H1 (cell line): ENCODE measurements around the gene PCDH9.

Experiments
- CREB1 ChIP-seq: IDR thresholded peaks from 2 replicates; pipeline ENCODE4 v1.6.1; 2012; ENCODE audit warnings: inconsistent platforms
- EZH2 ChIP-seq: fragments of 200-600 bp; sonication (generic); IDR thresholded peaks from 2 replicates; pipeline ENCODE4 v1.7.1; 2012; ENCODE audit warnings: low read depth, mild to moderate bottlenecking, moderate library complexity, low read length, inconsistent platforms; ENCODE audit not compliant: severe bottlenecking
- JUN ChIP-seq: IDR thresholded peaks from 2 replicates; pipeline ENCODE4 v1.6.1; 2011; ENCODE audit warnings: low read depth, mild to moderate bottlenecking, improper control_type of control experiment, low read length
- POLR2A ChIP-seq, 2 experiments: IDR thresholded peaks; 1 replicate in 1 of 2; 2 replicates in 1 of 2; pipeline ENCODE4 v1.6.1; 2011; ENCODE audit warnings: low read depth in 2 of 2, low read length in 2 of 2, mild to moderate bottlenecking in 2 of 2; ENCODE audit errors: control extremely low read depth in 1 of 2
- TAF1 ChIP-seq: IDR thresholded peaks from 2 replicates; pipeline ENCODE4 v1.6.1; 2011; ENCODE audit warnings: mild to moderate bottlenecking, low read depth, low read length
- TCF12 ChIP-seq: IDR thresholded peaks from 2 replicates; pipeline ENCODE4 v1.6.1; 2011; ENCODE audit warnings: low read depth, mild to moderate bottlenecking, low read length
- TF ChIP-seq, protein P1 (sequence below), 3 experiments: IDR thresholded peaks; 1 replicate in 2 of 3; 2 replicates in 1 of 3; pipeline versions ENCODE4 v1.5.1 to v1.6.1; 2011; ENCODE audit warnings: low read length in 3 of 3, mild to moderate bottlenecking in 3 of 3, inconsistent platforms in 2 of 3, low read depth in 1 of 3, moderate library complexity in 1 of 3; ENCODE audit not compliant: insufficient read depth in 1 of 3; ENCODE audit errors: control extremely low read depth in 1 of 3
- TF ChIP-seq, protein P2 (sequence below): IDR thresholded peaks from 2 replicates; pipeline ENCODE4 v1.6.1; 2012; ENCODE audit warnings: inconsistent platforms
- TF ChIP-seq, protein P3 (sequence below): IDR thresholded peaks from 2 replicates; pipeline ENCODE4 v1.6.1; 2011; ENCODE audit warnings: low read depth, mild to moderate bottlenecking, low read length; ENCODE audit not compliant: insufficient read depth

DNA sequence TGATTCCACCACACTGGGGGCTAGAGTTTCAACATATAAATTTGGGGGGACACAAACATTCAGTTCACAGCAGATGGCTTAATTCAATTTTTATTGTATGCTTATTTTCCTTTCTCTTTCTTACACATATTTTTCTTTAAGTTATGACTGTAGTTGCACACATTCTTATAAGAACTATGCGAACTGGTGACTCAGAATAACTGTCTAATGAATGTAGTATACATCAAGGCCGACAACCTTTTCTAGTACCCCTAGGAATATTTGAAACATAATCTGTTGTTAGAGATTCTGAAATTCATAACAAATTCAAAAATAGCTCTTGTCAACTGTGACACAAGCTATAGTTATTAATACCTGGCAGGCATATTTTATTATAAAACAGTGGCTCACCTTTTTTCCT, 695.6 kb downstream of the PCDH9 start:
- TF ChIP-seq EZH2 (no peak), JUN (no peak), TAF1 (no peak), TCF12 (no peak), POLR2A (IDR thresholded peaks at IDR 0.05; ENCODE audit: control extremely low read depth in 1 of 2, low read depth in 2 of 2, low read length in 2 of 2) (no peak), CREB1 (no peak)
- TF ChIP-seq, protein P1, sequence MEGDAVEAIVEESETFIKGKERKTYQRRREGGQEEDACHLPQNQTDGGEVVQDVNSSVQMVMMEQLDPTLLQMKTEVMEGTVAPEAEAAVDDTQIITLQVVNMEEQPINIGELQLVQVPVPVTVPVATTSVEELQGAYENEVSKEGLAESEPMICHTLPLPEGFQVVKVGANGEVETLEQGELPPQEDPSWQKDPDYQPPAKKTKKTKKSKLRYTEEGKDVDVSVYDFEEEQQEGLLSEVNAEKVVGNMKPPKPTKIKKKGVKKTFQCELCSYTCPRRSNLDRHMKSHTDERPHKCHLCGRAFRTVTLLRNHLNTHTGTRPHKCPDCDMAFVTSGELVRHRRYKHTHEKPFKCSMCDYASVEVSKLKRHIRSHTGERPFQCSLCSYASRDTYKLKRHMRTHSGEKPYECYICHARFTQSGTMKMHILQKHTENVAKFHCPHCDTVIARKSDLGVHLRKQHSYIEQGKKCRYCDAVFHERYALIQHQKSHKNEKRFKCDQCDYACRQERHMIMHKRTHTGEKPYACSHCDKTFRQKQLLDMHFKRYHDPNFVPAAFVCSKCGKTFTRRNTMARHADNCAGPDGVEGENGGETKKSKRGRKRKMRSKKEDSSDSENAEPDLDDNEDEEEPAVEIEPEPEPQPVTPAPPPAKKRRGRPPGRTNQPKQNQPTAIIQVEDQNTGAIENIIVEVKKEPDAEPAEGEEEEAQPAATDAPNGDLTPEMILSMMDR (IDR thresholded peaks at IDR 0.05; ENCODE audit: control extremely low read depth in 1 of 3, insufficient read depth in 1 of 3, low read depth in 1 of 3, low read length in 3 of 3) = no peak
- TF ChIP-seq, protein P2, sequence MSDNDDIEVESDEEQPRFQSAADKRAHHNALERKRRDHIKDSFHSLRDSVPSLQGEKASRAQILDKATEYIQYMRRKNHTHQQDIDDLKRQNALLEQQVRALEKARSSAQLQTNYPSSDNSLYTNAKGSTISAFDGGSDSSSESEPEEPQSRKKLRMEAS = no peak
- TF ChIP-seq, protein P3, sequence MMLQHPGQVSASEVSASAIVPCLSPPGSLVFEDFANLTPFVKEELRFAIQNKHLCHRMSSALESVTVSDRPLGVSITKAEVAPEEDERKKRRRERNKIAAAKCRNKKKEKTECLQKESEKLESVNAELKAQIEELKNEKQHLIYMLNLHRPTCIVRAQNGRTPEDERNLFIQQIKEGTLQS = no peak
